Astrocyte (in vitro differentiated cells and primary cell): Measurements from ENCODE around the gene NGB.

ENCODE experiments used
- EZH2 ChIP-seq: IDR thresholded peaks from 2 replicates; pipeline ENCODE4 v1.6.1; 2012; ENCODE audit warnings: mild to moderate bottlenecking, low read length, inconsistent platforms; ENCODE audit not compliant: insufficient read depth
- TF ChIP-seq, protein P1 (sequence below): IDR thresholded peaks from 2 replicates; pipeline ENCODE4 v1.5.1; 2011; ENCODE audit warnings: low read depth, mild to moderate bottlenecking, inconsistent platforms, low read length, moderate library complexity; ENCODE audit not compliant: insufficient read depth

DNA sequence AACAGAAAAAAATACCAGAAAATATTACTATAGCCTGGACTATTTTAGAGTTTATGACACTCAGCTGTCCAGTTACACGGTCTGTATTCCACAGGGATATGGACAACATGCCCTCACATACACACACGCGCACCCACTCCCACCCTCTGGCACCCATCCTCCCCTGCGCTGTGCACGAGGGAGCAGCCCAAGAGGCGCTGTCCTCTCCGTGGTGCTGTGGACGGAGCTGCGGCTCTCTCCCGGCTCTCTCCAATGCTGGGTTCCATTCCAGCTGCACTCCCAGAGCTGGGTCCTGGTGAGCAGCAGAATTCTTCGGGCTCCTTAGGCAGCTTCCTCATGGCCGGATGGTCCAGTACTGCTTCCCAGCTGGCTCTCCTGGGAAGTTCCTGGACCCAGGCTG, 6.0 kb upstream of the NGB start:
- TF ChIP-seq, protein P1, sequence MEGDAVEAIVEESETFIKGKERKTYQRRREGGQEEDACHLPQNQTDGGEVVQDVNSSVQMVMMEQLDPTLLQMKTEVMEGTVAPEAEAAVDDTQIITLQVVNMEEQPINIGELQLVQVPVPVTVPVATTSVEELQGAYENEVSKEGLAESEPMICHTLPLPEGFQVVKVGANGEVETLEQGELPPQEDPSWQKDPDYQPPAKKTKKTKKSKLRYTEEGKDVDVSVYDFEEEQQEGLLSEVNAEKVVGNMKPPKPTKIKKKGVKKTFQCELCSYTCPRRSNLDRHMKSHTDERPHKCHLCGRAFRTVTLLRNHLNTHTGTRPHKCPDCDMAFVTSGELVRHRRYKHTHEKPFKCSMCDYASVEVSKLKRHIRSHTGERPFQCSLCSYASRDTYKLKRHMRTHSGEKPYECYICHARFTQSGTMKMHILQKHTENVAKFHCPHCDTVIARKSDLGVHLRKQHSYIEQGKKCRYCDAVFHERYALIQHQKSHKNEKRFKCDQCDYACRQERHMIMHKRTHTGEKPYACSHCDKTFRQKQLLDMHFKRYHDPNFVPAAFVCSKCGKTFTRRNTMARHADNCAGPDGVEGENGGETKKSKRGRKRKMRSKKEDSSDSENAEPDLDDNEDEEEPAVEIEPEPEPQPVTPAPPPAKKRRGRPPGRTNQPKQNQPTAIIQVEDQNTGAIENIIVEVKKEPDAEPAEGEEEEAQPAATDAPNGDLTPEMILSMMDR: no peak
- TF ChIP-seq EZH2: no peak
